Suprapubic skin (tissue), 4 donors: ENCODE measurements around the gene CBX2. TPM values are rescaled to one million over a fixed set of nuclear protein-coding genes. Genes with fewer than 3 reads are reported as not detected.

ENCODE experiments used
- DNase-seq, 2 donors: peaks; one replicate each; pipeline ENCODE4 v3.0.0-alpha.2; 2019; ENCODE audit warnings: low spot score in 2 of 2
- H3K27ac ChIP-seq: fragments of 200-600 bp; sonication (generic); one replicate; pipeline ENCODE4 v1.5.1; 2019
- H3K27me3 ChIP-seq: fragments of 200-600 bp; sonication (generic); one replicate; pipeline ENCODE4 v1.5.1; 2019
- H3K36me3 ChIP-seq: fragments of 200-600 bp; sonication (generic); one replicate; pipeline ENCODE4 v1.5.1; 2019
- H3K4me1 ChIP-seq: fragments of 200-600 bp; sonication (generic); one replicate; pipeline ENCODE4 v1.5.1; 2019
- H3K4me3 ChIP-seq: fragments of 200-600 bp; sonication (generic); one replicate; pipeline ENCODE4 v1.5.1; 2019; ENCODE audit warnings: mild to moderate bottlenecking
- H3K9me3 ChIP-seq: fragments of 200-600 bp; sonication (generic); one replicate; pipeline ENCODE4 v1.5.1; 2019
- CTCF ChIP-seq, 2 donors: fragments of 200-600 bp in 1 of 2; fragments of 450-650 bp in 1 of 2; sonication (generic) in 1 of 2; IDR thresholded peaks; one replicate each; pipeline ENCODE4 v1.5.1; 2016 to 2019; ENCODE audit warnings: antibody characterized with exemption in 2 of 2, mild to moderate bottlenecking in 1 of 2, moderate library complexity in 1 of 2
- EP300 ChIP-seq: sonication (generic); formaldehyde crosslinking; IDR thresholded peaks from one replicate; pipeline ENCODE4 v1.6.1; 2017; ENCODE audit warnings: antibody characterized with exemption
- POLR2A ChIP-seq, 2 donors: fragments of 450-650 bp; IDR thresholded peaks; one replicate each; pipeline ENCODE4 v1.6.1; 2017; ENCODE audit warnings: antibody characterized with exemption in 2 of 2, mild to moderate bottlenecking in 2 of 2, moderate library complexity in 2 of 2
- POLR2AphosphoS5 ChIP-seq, 3 donors: sonication (generic); formaldehyde crosslinking; IDR thresholded peaks; one replicate each; pipeline ENCODE4 v1.6.1; 2017; ENCODE audit warnings: antibody characterized with exemption in 3 of 3
- WGBS: methylation state at CpG from one replicate; pipeline ENCODE4 v1.1.5; 2018; 5-methylcytosine and 5-hydroxymethylcytosine counted together
- total RNA-seq, 4 donors: library from RNA; depleted of rRNA; stranded (reverse); fragments of >200 nt; gene quantifications; one replicate each; pipeline ENCODE4 v1.1.0, GENCODE V29; 2016

CBX2 gene
- total RNA-seq, 4 donors from 2014 or later: 2.2 to 7.0 (median 5.2) TPM

GRCh38 chr17:79792341-79792871 is 14.5 kb downstream of the CBX2 start:
- Histone ChIP-seq H3K27me3 (peaks cover 60% of the 10 kb centered on the region), H3K36me3 (peaks cover 6% of the 10 kb centered on the region), H3K27ac (no peak overlapping the region), H3K9me3 (no peaks in the 10 kb centered on the region), H3K4me1 (peaks cover 54% of the 10 kb centered on the region), H3K4me3 (peak overlapping the region; percentile 40)
- TF ChIP-seq CTCF (IDR thresholded peaks at IDR 0.05) (no peak), POLR2A (IDR thresholded peaks at IDR 0.05) (no peak), EP300 (no peak)
- 12% methylated on average over 22 of the region's 22 CpGs for WGBS
- no peak for DNase-seq

GRCh38 chr17:79792984-79793923 is 15.3 kb downstream of the CBX2 start:
- Histone ChIP-seq H3K27me3 (peaks cover 60% of the 10 kb centered on the region), H3K4me1 (peaks cover 62% of the 10 kb centered on the region), H3K27ac (peak overlapping the region; percentile 7), H3K4me3 (peak overlapping the region; percentile 40), H3K36me3 (peaks cover 6% of the 10 kb centered on the region), H3K9me3 (no peaks in the 10 kb centered on the region)
- WGBS: 17% methylated on average over 53 of the region's 63 CpGs
- peak in 1 of 2 donors; percentile 82 for DNase-seq
- TF ChIP-seq EP300: no peak
- no peak for TF ChIP-seq POLR2AphosphoS5 (IDR thresholded peaks at IDR 0.05)

- TF ChIP-seq EP300 (no peak), POLR2A (IDR thresholded peaks at IDR 0.05) (no peak), POLR2AphosphoS5 (IDR thresholded peaks at IDR 0.05) (no peak), CTCF (IDR thresholded peaks at IDR 0.05) (no peak)
- Histone ChIP-seq H3K4me3 (no peak overlapping the region), H3K36me3 (peaks cover 6% of the 10 kb centered on the region), H3K9me3 (no peaks in the 10 kb centered on the region), H3K27me3 (peaks cover 60% of the 10 kb centered on the region), H3K27ac (peak overlapping the region; percentile 7), H3K4me1 (peaks cover 69% of the 10 kb centered on the region)
- WGBS: 73% methylated on average over 3 of the region's 3 CpGs
- DNase-seq: no peak
Observed at GRCh38 chr17:79793924-79794304, 16.0 kb downstream of the CBX2 start.

GRCh38 chr17:79794659-79795511 is 16.9 kb downstream of the CBX2 start:
- Histone ChIP-seq H3K36me3 (peaks cover 6% of the 10 kb centered on the region), H3K27ac (no peak overlapping the region), H3K4me3 (no peak overlapping the region), H3K27me3 (peaks cover 60% of the 10 kb centered on the region), H3K9me3 (no peaks in the 10 kb centered on the region), H3K4me1 (peaks cover 70% of the 10 kb centered on the region)
- 93% methylated on average over 34 of the region's 47 CpGs for WGBS
- TF ChIP-seq EP300: no peak
- TF ChIP-seq CTCF (IDR thresholded peaks at IDR 0.05): no peak
- no peak for TF ChIP-seq POLR2A (IDR thresholded peaks at IDR 0.05)
- no peak for TF ChIP-seq POLR2AphosphoS5 (IDR thresholded peaks at IDR 0.05)
- DNase-seq: no peak

- peaks cover 71% of the 10 kb centered on the region for H3K4me1 ChIP-seq
- H3K27me3 ChIP-seq: peaks cover 60% of the 10 kb centered on the region
- no peak for DNase-seq
- H3K9me3 ChIP-seq: no peaks in the 10 kb centered on the region
- 76% methylated on average over 8 of the region's 8 CpGs for WGBS
- no peak overlapping the region for H3K27ac ChIP-seq
- H3K4me3 ChIP-seq: peak overlapping the region; percentile 78
- H3K36me3 ChIP-seq: peaks cover 6% of the 10 kb centered on the region
- no peak for TF ChIP-seq POLR2AphosphoS5 (IDR thresholded peaks at IDR 0.05)
- no peak for TF ChIP-seq EP300
- no peak for TF ChIP-seq POLR2A (IDR thresholded peaks at IDR 0.05)
- TF ChIP-seq CTCF (IDR thresholded peaks at IDR 0.05): no peak
Observed at GRCh38 chr17:79795795-79796443, 18.0 kb downstream of the CBX2 start.
